T-helper 2 cell treated with Interferon-gamma antibody and Interleukin-4, amounts not matched to agents 5 μg/mL and 100 μg/mL, for 36 hours (primary cell): ENCODE measurements around the gene ZNF550.
"Not testable (repeated sequence)": the region's sequence is repeated elsewhere in the genome, so short reads cannot be mapped to it uniquely, and the experiment has no call there.

Experiments used
- DNase-seq: peaks from one replicate; pipeline ENCODE4 v3.0.0; 2021; ENCODE audit warnings: low spot score
- H3K27ac Mint-ChIP-seq: one replicate; pipeline ENCODE4 v1.8.0; 2021; ENCODE audit warnings: mild to moderate bottlenecking, mixed read lengths
- H3K27me3 Mint-ChIP-seq: one replicate; pipeline ENCODE4 v1.8.0; 2021; ENCODE audit warnings: low read depth, mixed read lengths
- H3K36me3 Mint-ChIP-seq: one replicate; pipeline ENCODE4 v1.8.0; 2021; ENCODE audit warnings: low read depth, mixed read lengths
- H3K4me1 Mint-ChIP-seq: one replicate; pipeline ENCODE4 v1.8.0; 2021; ENCODE audit warnings: low read depth, mixed read lengths
- H3K4me3 Mint-ChIP-seq: one replicate; pipeline ENCODE4 v1.8.0; 2022; ENCODE audit warnings: mild to moderate bottlenecking, moderate library complexity, mixed read lengths
- H3K9me3 Mint-ChIP-seq: one replicate; pipeline ENCODE4 v1.8.0; 2021; ENCODE audit warnings: mixed read lengths

The ZNF550 gene

DNA sequence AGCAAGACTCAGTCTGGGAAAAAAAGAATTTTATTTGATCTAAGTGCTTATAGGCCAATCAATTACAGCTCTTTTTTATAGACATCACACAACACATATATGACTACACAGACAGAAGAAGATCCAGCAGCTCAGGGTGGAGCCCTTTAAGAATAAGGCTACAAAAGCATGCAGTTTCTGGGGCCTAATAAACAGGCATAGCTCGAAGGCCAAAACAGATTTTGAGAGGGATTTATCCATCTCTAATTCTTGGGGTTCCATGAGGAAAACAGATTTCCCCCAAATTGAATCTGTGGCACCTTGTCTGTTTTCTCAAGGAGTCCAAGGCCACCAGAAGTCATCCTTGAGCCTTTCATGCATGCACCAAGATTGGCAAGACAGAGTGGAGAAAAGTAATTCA, 3.9 kb upstream of the ZNF550 start:
- H3K9me3 Mint-ChIP-seq = peaks cover 72% of the 10 kb centered on the region

DNA sequence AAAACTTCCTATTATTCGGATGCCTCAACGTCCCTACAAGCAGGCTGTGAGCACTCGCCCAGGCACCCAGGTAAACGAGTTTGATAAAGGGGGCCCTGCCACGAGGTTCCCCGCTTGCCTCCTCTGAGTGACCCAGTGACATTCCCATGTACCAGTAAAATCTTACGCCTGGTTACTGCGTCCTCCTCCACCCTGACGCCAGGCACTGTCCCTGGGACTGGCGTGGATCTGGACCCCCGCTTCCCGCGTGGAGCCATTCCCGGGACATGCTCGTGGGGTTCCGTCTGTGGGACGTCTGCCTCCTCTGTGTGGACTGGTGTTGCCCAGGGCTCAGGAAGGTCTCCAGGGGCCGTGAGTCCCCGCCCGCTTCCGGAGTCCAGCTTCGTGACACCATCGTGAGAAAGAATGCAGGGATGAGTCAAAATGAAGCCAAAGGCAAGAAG, 407 bp upstream of the ZNF550 start:
- H3K4me3 Mint-ChIP-seq = peak overlapping the region; percentile 94
- H3K4me1 Mint-ChIP-seq = peaks cover 19% of the 10 kb centered on the region
- H3K36me3 Mint-ChIP-seq = peaks cover 38% of the 10 kb centered on the region
- H3K27ac Mint-ChIP-seq = peak overlapping the region; percentile 97
- no peaks in the 10 kb centered on the region for H3K27me3 Mint-ChIP-seq
- peaks cover 46% of the 10 kb centered on the region for H3K9me3 Mint-ChIP-seq
- no peak for DNase-seq

More for the DNA sequence above, 3.9 kb upstream of the ZNF550 start:
- no peak for DNase-seq
- peaks cover 13% of the 10 kb centered on the region for H3K4me1 Mint-ChIP-seq
- H3K4me3 Mint-ChIP-seq = no peak overlapping the region
- no peaks in the 10 kb centered on the region for H3K27me3 Mint-ChIP-seq
- no peak overlapping the region for H3K27ac Mint-ChIP-seq
- H3K36me3 Mint-ChIP-seq = peaks cover 14% of the 10 kb centered on the region

DNA sequence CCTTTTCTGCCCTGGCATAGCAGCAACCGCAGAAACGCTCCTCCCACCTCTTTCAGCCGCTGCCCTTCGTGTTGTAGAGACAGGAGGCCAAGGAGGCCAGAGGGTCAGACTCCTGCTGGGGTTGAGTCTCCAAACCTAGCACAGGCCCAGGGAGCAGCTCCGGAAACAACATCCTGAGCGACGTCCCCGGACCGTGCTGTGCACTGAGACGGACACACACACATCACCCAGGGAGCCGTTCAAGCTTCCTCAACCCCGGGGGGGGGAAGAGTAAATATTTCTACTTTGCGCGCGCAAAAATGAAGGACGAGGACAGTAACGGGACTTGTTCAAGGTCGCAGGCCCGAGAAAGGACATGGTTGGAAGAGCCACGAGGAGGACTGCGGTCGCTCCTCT, 657 bp downstream of the ZNF550 start:
- peak overlapping the region; percentile 97 for H3K27ac Mint-ChIP-seq
- peak overlapping the region; percentile 94 for H3K4me3 Mint-ChIP-seq
- H3K4me1 Mint-ChIP-seq = peaks cover 19% of the 10 kb centered on the region
- H3K36me3 Mint-ChIP-seq = peaks cover 48% of the 10 kb centered on the region
- peaks cover 46% of the 10 kb centered on the region for H3K9me3 Mint-ChIP-seq
- DNase-seq = peak; percentile 6
- no peaks in the 10 kb centered on the region for H3K27me3 Mint-ChIP-seq

DNA sequence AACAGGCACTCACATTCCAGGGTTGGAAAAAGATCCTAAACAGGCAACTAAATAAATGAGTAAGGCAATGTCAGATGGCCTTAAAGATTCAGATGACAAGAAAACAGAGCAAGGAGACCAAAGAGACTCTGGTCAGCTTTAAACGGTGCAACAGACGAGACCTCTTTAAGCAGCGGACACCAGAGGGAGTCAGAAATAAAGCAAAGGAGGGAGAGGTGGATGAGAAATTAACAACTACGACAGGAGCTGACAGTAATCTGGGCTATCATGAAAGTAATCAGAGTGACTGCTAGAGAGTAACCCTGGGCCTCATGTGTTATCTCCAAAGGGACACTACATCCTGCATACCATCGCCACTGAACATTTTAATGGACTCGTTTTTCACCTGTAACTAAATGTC, 1.1 kb downstream of the ZNF550 start:
- peak overlapping the region; percentile 97 for H3K27ac Mint-ChIP-seq
- no peaks in the 10 kb centered on the region for H3K27me3 Mint-ChIP-seq
- H3K9me3 Mint-ChIP-seq = peaks cover 43% of the 10 kb centered on the region
- peak overlapping the region; percentile 94 for H3K4me3 Mint-ChIP-seq
- no peak for DNase-seq
- peaks cover 19% of the 10 kb centered on the region for H3K4me1 Mint-ChIP-seq
- H3K36me3 Mint-ChIP-seq = peaks cover 53% of the 10 kb centered on the region

DNA sequence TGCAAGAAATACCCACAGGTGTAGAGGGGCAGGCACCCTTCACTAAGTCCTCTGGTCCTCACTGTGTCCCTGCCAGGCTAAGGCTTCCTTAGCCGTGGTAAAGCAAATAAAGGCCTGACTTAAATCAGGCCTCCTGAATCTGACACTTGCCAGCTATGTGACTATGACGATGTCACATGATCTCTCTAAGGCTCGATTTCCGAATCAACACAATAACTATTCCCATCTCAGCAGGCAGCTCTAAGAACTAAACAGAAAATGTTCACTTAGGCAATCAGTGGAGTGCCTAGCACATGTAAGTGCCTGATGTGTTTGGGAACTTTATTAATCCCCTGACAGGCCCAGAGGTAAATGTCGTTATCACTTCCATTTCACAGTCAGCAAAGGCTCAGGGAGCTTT, 2.0 kb downstream of the ZNF550 start:
- peaks cover 47% of the 10 kb centered on the region for H3K9me3 Mint-ChIP-seq
- H3K27ac Mint-ChIP-seq = no peak overlapping the region
- H3K4me1 Mint-ChIP-seq = peaks cover 19% of the 10 kb centered on the region
- peak overlapping the region; percentile 94 for H3K4me3 Mint-ChIP-seq
- H3K36me3 Mint-ChIP-seq = peaks cover 62% of the 10 kb centered on the region
- no peak for DNase-seq
- no peaks in the 10 kb centered on the region for H3K27me3 Mint-ChIP-seq

DNA sequence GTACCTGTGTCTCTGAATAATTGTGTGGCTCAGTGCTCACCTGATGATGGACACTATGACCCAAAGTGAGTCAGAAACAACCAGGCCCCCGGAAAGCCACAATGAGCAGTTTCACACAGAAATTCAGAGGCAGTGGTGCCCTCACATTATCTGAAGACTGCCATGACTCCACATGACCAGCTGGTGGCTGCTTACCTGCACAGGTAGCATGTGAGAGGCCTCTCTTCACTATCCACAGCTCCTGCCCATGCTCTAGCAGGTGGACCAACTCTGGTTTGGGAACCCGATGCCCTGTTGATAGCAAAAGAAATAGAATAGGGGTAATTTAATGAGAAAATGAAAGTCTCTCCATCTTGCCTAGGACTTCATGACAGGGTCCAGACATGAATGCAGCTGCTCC, 7.2 kb downstream of the ZNF550 start:
- Mint-ChIP-seq H3K36me3 (peaks cover 98% of the 10 kb centered on the region), H3K4me1 (no peaks in the 10 kb centered on the region), H3K27me3 (no peaks in the 10 kb centered on the region), H3K27ac (no peak overlapping the region), H3K9me3 (peaks cover 64% of the 10 kb centered on the region), H3K4me3 (no peak overlapping the region)
- DNase-seq = no peak

DNA sequence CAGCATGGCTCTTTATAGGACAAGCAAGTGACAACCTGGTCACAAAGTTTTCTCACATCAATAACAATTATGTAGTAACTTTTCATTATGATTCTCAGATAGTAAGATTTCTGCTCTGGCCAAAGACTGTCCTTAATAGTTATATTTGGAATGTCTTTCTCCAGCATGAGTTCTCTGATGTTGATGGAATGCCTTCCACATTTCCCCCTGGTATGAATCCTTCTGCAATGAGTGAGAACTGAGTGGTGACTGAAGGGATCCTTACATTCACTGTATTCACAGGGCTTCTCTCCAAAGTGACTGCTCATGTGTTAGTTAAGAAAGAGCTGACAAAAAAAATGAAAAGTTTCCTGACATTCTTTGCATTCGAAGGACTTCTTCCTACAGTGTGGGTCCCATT, 13.2 kb downstream of the ZNF550 start:
- Mint-ChIP-seq H3K9me3 (peaks cover 79% of the 10 kb centered on the region), H3K4me3 (no peak overlapping the region)
- no peak for DNase-seq

DNA sequence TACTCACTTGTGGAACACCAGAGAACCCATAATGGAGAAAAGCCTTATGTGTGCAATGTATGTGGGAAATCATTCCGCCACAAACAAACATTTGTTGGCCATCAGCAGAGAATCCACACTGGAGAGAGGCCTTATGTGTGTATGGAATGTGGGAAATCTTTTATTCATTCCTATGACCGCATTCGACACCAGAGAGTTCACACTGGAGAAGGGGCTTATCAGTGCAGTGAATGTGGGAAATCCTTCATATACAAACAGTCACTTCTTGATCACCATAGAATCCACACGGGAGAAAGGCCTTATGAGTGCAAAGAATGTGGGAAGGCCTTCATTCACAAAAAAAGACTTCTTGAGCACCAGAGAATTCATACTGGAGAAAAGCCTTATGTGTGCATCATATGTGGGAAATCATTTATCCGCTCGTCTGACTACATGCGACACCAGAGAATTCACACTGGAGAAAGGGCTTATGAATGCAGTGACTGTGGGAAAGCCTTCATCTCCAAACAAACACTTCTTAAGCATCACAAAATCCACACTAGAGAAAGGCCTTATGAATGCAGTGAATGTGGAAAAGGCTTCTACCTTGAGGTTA, 21.6 kb downstream of the ZNF550 start:
- H3K36me3 Mint-ChIP-seq = peaks cover 91% of the 10 kb centered on the region
- H3K4me1 Mint-ChIP-seq = no peaks in the 10 kb centered on the region
- H3K9me3 Mint-ChIP-seq = peaks cover 91% of the 10 kb centered on the region
- no peaks in the 10 kb centered on the region for H3K27me3 Mint-ChIP-seq
- no peak overlapping the region for H3K4me3 Mint-ChIP-seq
- H3K27ac Mint-ChIP-seq = no peak overlapping the region
- no peak for DNase-seq

More for the DNA sequence above, 13.2 kb downstream of the ZNF550 start:
- H3K27ac Mint-ChIP-seq = no peak overlapping the region
- H3K36me3 Mint-ChIP-seq = peaks cover 94% of the 10 kb centered on the region
- no peaks in the 10 kb centered on the region for H3K4me1 Mint-ChIP-seq
- H3K27me3 Mint-ChIP-seq = no peaks in the 10 kb centered on the region

DNA sequence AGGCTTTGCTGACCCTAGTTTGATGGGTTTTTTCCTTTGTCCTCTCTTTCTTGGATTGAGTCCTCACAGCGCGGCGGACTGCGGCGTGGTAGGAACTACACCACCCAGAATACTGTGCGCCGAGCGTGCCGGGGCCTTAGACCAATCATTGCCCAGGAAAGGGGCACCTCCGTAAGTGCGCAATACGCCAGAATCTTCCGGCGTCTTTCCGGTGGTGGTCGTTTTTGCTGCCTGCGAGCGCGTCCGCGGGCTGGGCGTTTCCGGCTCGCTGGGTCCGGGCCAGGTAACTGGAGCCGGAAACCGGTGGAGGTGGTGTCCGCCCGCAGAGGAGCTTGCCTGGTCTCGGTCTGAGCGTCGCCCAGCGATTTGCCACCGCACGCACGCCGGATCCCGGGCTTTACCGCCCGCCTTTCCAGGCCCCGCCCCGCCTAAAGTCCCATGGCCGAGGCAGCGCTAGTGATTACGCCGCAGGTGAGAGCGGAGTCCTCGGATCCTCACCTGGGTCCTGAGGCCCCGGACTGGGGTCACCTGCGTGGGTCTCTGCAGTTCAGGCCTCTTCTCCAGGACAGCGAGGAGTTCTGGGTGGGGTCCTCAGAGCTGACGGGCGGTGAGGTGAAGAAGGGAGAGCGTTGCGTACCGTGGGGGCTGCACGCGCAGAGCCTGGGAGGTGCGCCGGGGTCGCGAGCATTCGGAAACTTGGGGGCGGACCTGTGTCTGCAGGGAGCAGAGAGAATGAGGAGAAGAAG, 32.4 kb downstream of the ZNF550 start, which contains the start of gene ZNF549:
Gene ZNF549 (plus strand): TSS at position 221 of the 746 bp plus-strand sequence. CDS start 218 bp downstream, at position 439.
- peaks cover 65% of the 10 kb centered on the region for H3K9me3 Mint-ChIP-seq
- peak; percentile 85 for DNase-seq
- peaks cover 38% of the 10 kb centered on the region for H3K36me3 Mint-ChIP-seq
- peaks cover 13% of the 10 kb centered on the region for H3K4me1 Mint-ChIP-seq
- H3K4me3 Mint-ChIP-seq = peak within 1 kb of the TSS; percentile 93
- peak within 1 kb of the TSS; percentile 82 for H3K27ac Mint-ChIP-seq
- H3K27me3 Mint-ChIP-seq = no peaks in the 10 kb centered on the region

DNA sequence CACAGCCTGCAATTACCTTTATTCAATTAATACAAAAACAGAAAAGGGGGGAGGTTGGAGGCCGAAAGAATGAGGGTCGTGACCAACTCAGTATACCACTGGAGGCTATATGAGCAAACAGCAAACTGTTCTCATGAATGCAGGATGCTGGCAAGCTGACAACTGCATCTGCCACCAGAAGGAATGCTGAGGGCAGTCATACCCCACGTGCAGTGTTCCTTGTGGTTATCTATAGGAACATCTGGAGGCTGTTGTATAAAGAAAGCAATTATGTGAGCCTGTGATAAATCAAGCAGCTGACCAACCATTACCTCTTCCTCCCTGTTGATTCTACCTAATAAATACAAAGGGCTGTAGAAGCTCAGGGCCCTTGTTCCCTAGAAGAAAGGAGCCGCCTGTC, 41.6 kb downstream of the ZNF550 start:
- H3K36me3 Mint-ChIP-seq = peaks cover 20% of the 10 kb centered on the region
- H3K4me1 Mint-ChIP-seq, DNase-seq, H3K27me3 Mint-ChIP-seq, H3K4me3 Mint-ChIP-seq, H3K27ac Mint-ChIP-seq: not testable (repeated sequence)
- H3K9me3 Mint-ChIP-seq = peaks cover 54% of the 10 kb centered on the region

DNA sequence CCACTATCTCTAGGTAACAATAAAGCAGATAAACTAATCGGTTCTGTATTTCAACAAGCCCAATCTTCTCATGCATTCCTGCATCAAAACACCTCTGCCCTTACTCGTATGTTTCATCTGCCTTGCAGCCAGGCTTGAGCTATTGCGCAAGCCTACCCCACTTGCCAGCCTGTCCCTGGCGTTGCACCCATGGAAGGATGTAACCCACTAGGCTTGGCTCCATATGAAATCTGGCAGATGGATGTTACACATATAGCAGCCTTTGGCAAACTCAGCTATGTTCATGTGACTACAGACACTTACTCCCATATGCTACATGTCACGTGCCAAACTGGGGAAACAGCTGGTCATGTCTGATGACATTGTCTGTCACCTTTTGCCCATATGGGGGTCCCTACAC, 44.4 kb downstream of the ZNF550 start:
- Mint-ChIP-seq H3K36me3 (peaks cover 24% of the 10 kb centered on the region), H3K4me1 (no peaks in the 10 kb centered on the region), H3K27me3 (no peaks in the 10 kb centered on the region), H3K4me3 (no peak overlapping the region), H3K9me3 (peaks cover 56% of the 10 kb centered on the region), H3K27ac (no peak overlapping the region)
- DNase-seq = no peak

DNA sequence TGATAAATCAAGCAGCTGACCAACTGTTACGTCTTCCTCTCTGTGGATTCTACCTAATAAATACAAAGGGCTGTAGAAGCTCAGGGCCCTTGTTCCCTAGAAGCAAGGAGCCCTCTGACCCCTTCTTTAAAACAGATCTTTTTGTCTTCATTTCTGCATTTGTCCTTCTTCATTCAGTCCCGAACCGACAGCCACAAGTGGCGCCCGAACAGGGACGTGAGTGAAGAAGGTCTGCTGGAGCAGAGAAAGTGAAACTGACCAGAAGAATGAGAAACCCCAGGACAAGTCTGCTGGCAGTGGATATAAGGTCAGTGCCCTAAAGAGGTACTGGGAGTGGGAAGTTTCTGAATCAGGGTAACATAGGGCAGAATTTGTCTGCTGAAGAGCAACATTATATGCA, 46.8 kb downstream of the ZNF550 start:
- H3K27ac Mint-ChIP-seq = no peak overlapping the region
- no peaks in the 10 kb centered on the region for H3K4me1 Mint-ChIP-seq
- no peak for DNase-seq
- H3K36me3 Mint-ChIP-seq = peaks cover 36% of the 10 kb centered on the region
- no peak overlapping the region for H3K4me3 Mint-ChIP-seq
- peaks cover 70% of the 10 kb centered on the region for H3K9me3 Mint-ChIP-seq
- H3K27me3 Mint-ChIP-seq = no peaks in the 10 kb centered on the region

DNA sequence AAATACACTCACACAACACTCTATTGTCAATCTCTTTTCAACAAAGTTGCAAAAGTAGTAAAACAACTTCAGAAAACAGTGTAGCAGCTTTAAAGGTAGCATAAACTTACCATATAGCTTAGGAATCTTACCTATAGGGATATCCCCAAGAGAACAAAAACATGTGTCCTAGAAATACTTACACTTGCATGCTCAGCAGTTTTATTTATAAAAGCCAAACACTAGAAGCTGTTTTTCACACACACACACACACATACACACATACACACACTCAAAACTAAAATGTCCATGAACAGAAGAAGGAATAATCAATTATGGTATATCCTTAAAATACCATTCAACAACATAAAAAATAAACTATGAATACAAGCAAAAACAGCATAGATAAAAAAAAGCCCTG, 48.2 kb downstream of the ZNF550 start:
- DNase-seq = no peak
- Mint-ChIP-seq H3K4me1 (no peaks in the 10 kb centered on the region), H3K27ac (no peak overlapping the region), H3K36me3 (peaks cover 44% of the 10 kb centered on the region), H3K9me3 (peaks cover 71% of the 10 kb centered on the region), H3K4me3 (no peak overlapping the region), H3K27me3 (no peaks in the 10 kb centered on the region)

DNA sequence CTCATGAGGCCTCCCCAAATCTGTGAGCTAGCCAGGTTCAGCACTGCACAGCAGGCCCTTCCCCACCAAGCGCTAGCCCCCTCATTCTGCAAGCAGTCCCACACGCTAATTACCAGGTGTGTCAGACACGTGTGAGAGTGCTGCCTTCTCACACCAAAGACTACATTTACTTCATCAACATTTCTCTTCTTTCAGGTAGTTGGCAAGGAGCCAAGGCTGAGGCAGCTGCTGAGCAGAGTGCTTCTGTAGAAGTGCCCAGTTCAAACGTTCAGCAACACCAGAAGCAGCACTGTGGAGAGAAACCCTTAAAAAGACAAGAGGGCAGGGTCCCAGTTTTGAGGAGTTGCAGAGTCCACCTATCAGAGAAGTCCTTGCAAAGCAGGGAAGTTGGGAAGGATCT, 53.5 kb downstream of the ZNF550 start:
- no peak for DNase-seq
- no peak overlapping the region for H3K27ac Mint-ChIP-seq
- H3K9me3 Mint-ChIP-seq = peaks cover 68% of the 10 kb centered on the region
- H3K36me3 Mint-ChIP-seq = peaks cover 73% of the 10 kb centered on the region
- H3K4me1 Mint-ChIP-seq = peaks cover 2% of the 10 kb centered on the region
- no peaks in the 10 kb centered on the region for H3K27me3 Mint-ChIP-seq
- no peak overlapping the region for H3K4me3 Mint-ChIP-seq
